GM21515 (cell line): ENCODE results near the gene JAKMIP1.

Source experiments
- ATAC-seq: cut with Tn5 transposase; IDR thresholded peaks from one replicate; pipeline ENCODE4 v1.9.1; 2021; ENCODE audit not compliant: unreplicated experiment

JAKMIP1 gene

GRCh38 chr4:6071191-6071958, 129.0 kb downstream of the JAKMIP1 start:
- ATAC-seq = no peak

- no peak for ATAC-seq
These were observed 130.3 kb downstream of the JAKMIP1 start for GRCh38 chr4:6069845-6070709.

- no peak for ATAC-seq
These were observed 131.4 kb downstream of the JAKMIP1 start for GRCh38 chr4:6068986-6069385.

GRCh38 chr4:6065934-6066590, 134.3 kb downstream of the JAKMIP1 start:
- no peak for ATAC-seq

- ATAC-seq = no peak
These were observed 135.2 kb downstream of the JAKMIP1 start for GRCh38 chr4:6065166-6065565.

GRCh38 chr4:6064383-6064782, 136.0 kb downstream of the JAKMIP1 start:
- ATAC-seq = no peak

GRCh38 chr4:6063684-6064083, 136.7 kb downstream of the JAKMIP1 start:
- ATAC-seq = no peak

- ATAC-seq = no peak
These were observed 138.2 kb downstream of the JAKMIP1 start for GRCh38 chr4:6062133-6062532.

GRCh38 chr4:6059375-6059805, 141.0 kb downstream of the JAKMIP1 start:
- ATAC-seq = no peak

- no peak for ATAC-seq
These were observed 141.6 kb downstream of the JAKMIP1 start for GRCh38 chr4:6058531-6059374.

GRCh38 chr4:6056976-6057766, 143.2 kb downstream of the JAKMIP1 start:
- ATAC-seq = no peak

GRCh38 chr4:6055436-6055835, 144.9 kb downstream of the JAKMIP1 start:
- ATAC-seq = no peak

GRCh38 chr4:6055030-6055429, 145.3 kb downstream of the JAKMIP1 start:
- no peak for ATAC-seq

GRCh38 chr4:6054162-6054922, 146.0 kb downstream of the JAKMIP1 start:
- no peak for ATAC-seq

- no peak for ATAC-seq
These were observed 147.7 kb downstream of the JAKMIP1 start for GRCh38 chr4:6052679-6053078.

GRCh38 chr4:6050551-6050950, 149.8 kb downstream of the JAKMIP1 start:
- ATAC-seq = no peak

- no peak for ATAC-seq
These were observed 150.4 kb downstream of the JAKMIP1 start for GRCh38 chr4:6049985-6050384.

GRCh38 chr4:6049278-6049677, 151.1 kb downstream of the JAKMIP1 start:
- ATAC-seq = no peak

GRCh38 chr4:6048537-6048936, 151.8 kb downstream of the JAKMIP1 start:
- no peak for ATAC-seq
